ENCODE measurements around the gene CORIN. TPM values are rescaled to one million over a fixed set of nuclear protein-coding genes. Genes with fewer than 3 reads are reported as not detected.
"Not testable (repeated sequence)": the region's sequence is repeated elsewhere in the genome, so short reads cannot be mapped to it uniquely, and the experiment has no call there.

CORIN gene
- polyA plus RNA-seq, 12 donors = 1.7 to 5.7 (median 2.4) TPM; not detected in 2

DNA sequence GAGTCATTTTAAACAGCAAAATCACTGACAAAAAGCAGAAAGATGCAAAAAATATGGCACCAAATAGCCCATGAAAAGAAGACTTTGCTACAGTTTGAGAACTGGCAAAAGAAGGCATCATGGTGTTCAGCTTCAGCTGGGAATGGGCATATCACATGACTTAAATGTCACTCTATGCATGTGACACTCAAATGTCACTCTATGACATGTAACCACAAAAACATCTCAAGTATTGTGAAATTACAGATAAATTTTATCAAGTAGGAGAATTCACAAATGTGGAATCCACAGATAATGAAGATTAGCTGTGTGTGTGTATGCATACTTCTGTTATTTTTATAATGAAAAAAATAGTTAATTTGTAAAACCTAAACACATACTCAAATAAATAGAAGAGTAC, 270.9 kb downstream of the CORIN start:
- DNase-seq = no peak

DNA sequence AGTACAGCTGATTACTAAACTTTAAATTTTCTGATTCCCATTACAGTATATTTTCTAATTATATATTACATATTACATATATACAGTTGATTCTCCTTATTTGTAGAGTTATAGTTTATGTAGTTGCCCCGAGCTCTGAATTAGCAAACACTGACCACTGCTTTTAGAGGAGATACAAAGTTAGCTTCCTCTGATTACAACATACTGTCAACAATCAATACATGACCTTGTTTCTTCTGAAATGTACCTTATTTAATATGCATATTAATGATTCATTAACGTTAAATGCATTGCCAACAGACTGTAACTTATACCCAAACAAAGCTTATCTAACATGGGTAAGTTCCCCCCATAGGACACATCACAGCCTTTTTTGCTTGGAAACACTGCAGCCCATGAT, 271.3 kb downstream of the CORIN start:
- DNase-seq = no peak

DNA sequence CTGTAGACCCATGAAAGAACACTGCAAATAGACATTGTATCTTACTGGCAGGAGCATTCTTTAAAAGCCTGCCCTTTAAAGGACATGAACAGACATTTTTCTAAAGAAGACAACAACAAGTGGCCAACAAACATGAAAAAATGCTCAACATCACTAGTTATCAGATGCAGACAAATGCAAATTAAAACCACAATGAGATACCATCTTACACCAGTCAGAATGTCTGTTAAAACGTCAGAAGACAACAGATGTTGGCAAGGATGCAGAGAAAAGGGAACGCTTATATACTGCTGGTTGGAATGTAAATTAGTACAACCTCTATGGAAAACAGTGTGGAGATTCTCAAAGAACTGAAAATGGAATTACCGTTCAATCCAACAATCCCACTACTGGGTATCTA, 275.6 kb downstream of the CORIN start:
- DNase-seq = no peak

DNA sequence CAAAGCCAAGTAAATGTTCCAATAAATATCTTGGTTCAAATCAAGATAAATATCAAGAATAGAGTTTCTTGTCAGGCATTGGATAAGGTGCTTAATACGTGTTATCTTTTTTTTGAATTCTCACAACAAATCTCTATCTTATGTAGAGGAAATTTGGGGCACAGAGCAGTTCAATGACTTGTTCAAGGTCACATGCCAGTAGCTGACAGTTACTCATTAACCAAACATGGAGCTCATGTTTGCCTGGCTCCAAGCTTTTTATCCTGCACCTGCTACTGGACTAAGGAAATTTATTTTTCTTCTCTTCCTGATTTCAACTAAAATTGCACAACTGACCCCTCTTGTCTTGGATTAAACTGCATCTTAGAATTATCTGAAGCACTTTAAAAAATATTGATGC, 276.5 kb downstream of the CORIN start:
- no peak for DNase-seq

DNA sequence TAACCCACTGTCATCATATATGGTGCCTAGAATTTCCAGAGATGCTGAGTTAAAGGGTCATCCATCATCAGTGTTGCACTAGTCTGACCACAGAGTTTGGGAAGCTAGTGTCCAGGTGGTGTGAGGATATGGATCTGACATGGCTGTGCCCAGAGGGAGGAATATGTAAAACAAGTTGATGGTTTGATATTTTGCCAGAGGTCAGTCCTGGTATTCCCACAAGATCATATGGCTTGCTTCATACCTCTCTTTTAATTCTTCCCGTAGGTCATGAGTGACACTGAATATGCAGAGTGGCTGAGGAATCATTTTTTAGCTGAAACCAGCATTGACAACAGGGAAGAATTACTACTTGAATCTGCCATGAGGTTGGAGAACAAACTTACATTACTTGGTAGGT, 277.2 kb downstream of the CORIN start:
- DNase-seq = no peak

DNA sequence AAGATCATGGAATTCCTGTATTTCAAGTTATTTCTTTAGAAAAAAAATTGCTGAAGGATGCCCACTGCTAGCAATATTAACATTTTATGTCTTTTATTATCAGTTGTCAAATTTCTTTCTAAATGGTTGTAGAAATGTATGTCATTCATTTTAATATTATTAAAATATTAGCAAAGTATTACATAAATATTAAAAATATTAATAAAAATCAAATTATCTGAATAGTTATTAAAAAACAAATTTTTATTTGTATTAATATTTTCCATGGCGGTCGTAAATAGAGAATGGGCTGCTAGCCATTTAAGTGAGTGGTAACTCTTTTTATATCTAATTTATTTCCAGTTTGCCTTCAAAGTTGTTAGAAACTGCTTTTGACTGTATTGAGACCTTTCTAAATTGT, 280.6 kb downstream of the CORIN start:
- no peak for DNase-seq

DNA sequence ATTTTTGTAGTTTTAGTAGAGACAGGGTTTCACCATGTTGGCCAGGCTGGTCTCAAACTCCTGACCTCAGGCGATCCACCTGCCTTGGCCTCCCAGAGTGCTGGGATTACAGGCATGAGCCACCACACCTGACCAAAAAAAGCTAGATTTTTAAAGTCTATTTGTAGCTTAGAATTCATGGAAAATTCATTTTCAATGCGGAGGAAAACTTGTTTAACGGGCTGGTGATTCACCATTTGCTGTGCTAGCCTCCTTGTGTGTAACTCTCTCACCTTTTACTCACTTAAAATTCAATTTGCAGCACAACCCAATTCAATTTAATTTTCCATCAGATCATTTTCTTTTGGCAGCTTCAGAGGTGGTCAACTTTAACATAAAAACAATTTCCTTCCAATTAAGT, 281.9 kb downstream of the CORIN start:
- not testable (repeated sequence) for DNase-seq

DNA sequence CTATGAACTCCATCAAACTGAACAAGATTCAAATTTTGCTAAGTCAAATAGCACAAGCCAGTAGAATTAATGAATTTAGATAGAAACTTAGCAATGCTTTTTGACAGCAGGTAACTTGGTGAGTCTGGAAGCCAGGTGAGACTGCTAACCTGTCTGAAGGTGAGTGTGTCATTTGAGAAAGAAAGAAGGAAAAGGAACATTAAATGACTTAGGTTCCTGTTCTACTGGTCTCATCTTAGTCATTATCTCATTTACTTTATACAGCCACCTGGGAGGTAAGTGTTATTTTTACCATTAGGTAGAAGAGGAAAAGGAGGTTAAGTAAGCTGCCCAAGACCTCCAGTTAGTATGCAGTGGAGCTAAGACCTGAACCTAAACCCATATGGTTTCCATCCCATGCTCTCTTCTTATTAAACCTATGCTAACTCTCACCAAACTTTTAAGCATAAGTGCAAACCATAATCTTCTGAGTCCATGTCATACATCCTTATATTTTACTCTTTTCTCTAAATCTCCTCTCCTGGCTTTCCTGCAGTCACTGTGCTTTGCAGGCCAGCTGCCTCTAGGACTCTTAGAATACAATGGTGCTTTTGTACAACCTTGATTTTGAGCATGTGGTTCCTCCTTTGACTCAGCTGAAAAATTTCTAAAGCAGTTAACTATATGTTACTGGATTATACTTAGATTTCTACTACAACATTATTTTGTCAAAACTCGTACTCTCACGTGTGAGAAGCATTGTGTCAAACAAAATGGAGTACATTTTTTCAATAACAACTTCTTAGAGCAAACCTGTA, 284.3 kb downstream of the CORIN start:
- no peak for DNase-seq

- DNase-seq = no peak
Observed at GRCh38 chr4:47551682-47552081, 286.2 kb downstream of the CORIN start.

DNA sequence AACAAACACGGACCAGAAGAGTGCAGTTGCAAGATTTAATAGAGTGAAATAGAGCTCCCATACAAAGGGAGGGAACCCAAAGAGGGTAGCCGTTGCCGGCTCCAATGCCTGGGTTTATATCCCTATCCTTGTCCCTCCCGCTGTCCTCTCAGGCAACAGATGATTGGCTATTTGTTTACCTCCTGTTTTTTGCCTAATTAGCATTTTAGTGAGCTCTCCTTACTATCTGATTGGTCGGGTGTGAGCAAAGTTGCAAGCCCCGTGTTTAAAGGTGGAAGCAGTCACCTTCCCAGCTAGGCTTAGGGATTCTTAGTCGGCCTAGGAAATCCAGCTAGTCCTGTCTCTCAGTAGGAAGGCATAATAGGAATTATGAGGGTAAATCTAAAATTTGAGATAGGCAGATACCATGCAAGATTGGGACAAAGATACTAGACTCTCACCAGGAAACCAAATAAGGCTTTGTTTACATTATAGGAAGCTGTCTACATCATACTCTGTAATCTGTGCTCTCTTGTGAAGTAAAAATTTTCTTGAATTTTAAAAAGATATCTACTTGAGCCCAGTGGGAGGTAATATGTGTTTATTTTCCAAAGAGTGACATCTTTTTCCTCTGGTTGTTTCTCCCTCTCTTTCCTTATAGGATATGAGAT, 286.8 kb downstream of the CORIN start:
- no peak for DNase-seq

DNA sequence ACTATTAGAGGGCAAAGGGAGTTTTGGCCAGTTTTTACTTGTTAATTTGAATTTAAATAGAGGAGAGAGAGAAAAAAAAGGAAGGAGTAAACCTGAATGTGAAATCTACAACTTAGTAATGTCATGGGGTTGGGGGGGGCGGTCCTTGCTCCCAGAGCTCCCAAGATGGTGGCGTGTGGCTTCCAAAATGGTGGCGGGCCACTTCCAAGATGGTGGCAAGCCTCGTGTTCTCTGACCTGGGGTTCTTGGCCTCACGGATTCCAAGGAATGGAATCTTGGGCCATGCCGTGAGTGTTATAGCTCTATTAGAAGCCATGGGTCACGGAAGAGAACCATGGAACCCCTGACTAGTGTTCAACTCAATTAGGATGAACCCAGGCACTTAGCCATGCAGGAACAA, 287.5 kb downstream of the CORIN start:
- not testable (repeated sequence) for DNase-seq

Other genes starting within 250 kb of the CORIN start
- gene NFXL1, start 76.5 kb upstream of the CORIN start, polyA plus RNA-seq (ENCODE audit: insufficient read length in 12 of 12) = 10 to 100 TPM in 7 of 12 donors, 1 to 10 TPM in 4, not detected in 1; 8.1 to 14.7 (median 11.5) TPM
- gene CNGA1, start 178.6 kb upstream of the CORIN start, polyA plus RNA-seq (ENCODE audit: insufficient read length in 12 of 12) = 1 to 10 TPM in 4 of 12 donors, under 1 TPM in 5, not detected in 3; 0.37 to 2.1 (median 0.94) TPM
- 1 to 10 TPM in 11 of 12 donors, not detected in 1; 1.1 to 9.7 (median 5.6) TPM for gene NIPAL1, start 178.7 kb upstream of the CORIN start, polyA plus RNA-seq (ENCODE audit: insufficient read length in 12 of 12)